Right lobe of liver (tissue), 4 donors: ENCODE results near the gene ATP5F1D.

Experiments
- POLR2A ChIP-seq: fragments of 450-650 bp; IDR thresholded peaks from one replicate; pipeline ENCODE4 v1.6.1; 2017; ENCODE audit warnings: antibody characterized with exemption, mild to moderate bottlenecking
- TF ChIP-seq, protein P1 (sequence below), 4 donors: fragments of 200-600 bp in 3 of 4; fragments of 450-650 bp in 1 of 4; IDR thresholded peaks; one replicate each; pipeline versions ENCODE4 v1.5.1 to v1.8.0; 2016 to 2022; ENCODE audit warnings: antibody characterized with exemption in 4 of 4, mild to moderate bottlenecking in 2 of 4
- donor health status: DM: no; HTN: no; CAD: no.
- donor health status: DM: no; HTN: no; CAD: no.
- donor health status: DM: no; HTN: yes; CAD: no.

DNA sequence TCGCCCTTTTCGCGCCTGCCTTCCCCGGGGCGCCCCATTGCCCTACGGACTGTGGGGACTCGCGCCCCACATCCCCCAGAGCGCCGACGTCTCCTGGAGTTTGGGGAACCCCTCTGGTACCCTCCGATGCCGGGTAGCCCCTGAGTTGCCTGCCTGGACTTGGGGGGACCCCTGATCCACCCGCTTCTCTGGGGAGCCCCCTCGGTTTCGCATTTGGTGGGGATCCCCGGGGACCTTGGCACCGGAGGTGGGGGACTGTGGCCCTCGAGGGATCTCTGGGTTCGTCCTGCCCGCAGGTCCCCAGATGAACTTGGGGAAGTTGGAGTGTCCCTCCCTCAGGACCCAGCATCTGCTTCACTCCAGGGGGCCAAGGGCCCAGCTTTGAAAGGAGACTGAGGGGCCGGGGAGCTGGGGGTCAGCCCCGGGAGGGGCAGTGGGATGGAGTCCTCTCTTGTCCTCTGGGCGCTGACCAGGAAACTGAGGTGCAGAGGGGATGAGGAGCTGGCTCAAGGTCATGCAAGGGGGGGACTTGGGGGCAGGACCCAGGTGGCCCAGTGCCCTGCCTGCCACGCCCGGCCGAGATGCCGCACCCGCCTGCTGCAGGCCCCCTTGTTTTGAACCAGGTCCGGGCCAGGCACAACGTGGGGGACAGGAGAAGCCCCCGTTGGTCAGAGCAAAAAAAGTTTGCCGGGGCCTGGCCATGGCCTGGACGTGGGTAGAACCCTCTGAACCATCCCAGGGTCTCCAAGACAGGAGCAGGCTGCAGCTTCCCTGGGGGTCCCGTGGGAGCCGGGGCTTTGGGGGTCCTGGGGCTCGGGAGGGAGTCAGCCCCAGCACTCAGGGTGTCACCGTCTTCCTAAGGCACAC lies 45.2 kb downstream of the ATP5F1D start:
- TF ChIP-seq, protein P1, sequence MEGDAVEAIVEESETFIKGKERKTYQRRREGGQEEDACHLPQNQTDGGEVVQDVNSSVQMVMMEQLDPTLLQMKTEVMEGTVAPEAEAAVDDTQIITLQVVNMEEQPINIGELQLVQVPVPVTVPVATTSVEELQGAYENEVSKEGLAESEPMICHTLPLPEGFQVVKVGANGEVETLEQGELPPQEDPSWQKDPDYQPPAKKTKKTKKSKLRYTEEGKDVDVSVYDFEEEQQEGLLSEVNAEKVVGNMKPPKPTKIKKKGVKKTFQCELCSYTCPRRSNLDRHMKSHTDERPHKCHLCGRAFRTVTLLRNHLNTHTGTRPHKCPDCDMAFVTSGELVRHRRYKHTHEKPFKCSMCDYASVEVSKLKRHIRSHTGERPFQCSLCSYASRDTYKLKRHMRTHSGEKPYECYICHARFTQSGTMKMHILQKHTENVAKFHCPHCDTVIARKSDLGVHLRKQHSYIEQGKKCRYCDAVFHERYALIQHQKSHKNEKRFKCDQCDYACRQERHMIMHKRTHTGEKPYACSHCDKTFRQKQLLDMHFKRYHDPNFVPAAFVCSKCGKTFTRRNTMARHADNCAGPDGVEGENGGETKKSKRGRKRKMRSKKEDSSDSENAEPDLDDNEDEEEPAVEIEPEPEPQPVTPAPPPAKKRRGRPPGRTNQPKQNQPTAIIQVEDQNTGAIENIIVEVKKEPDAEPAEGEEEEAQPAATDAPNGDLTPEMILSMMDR (IDR thresholded peaks at IDR 0.05), result no peak
- no peak for TF ChIP-seq POLR2A
